ENCODE measurements around the gene VCAM1. TPM values are rescaled to one million over a fixed set of nuclear protein-coding genes. Genes with fewer than 3 reads are reported as not detected.

Gene VCAM1
- total and polyA plus RNA-seq, 9 of the 15 experiments (the other 6 are each of a cell fraction or from before 2014, with no cell fraction given): 0.04 to 0.13 TPM; not detected in 7

- TF ChIP-seq BCL6 (CRISPR knock-in tag; IDR thresholded peaks at IDR 0.05) (no peak), HEY1 (CRISPR knock-in tag; IDR thresholded peaks at IDR 0.05; ENCODE audit: borderline replicate concordance) (no peak), ZNF12 (CRISPR knock-in tag; IDR thresholded peaks at IDR 0.05) (no peak), RUNX1 (IDR thresholded peaks at IDR 0.05; ENCODE audit: low read depth) (no peak), HES1 (IDR thresholded peaks at IDR 0.05; ENCODE audit: low read depth) (no peak), ZBTB9 (CRISPR knock-in tag; IDR thresholded peaks at IDR 0.05) (peak; percentile 39; the same call in 1 of the 2 replicates), TEAD4 (IDR thresholded peaks at IDR 0.05; ENCODE audit: low read length) (0 out of 2 replicates have a peak, but pooled peaks have one; percentile 34), TEAD4 (CRISPR knock-in tag; IDR thresholded peaks at IDR 0.05; ENCODE audit: borderline replicate concordance) (no peak), ZSCAN29 (IDR thresholded peaks at IDR 0.05) (no peak), MCM5 (IDR thresholded peaks at IDR 0.05; ENCODE audit: low read depth) (no peak), ZNF586 (CRISPR knock-in tag; conservative IDR thresholded peaks at IDR 0.05) (no peak), SMAD1 (IDR thresholded peaks at IDR 0.05; ENCODE audit: low read depth, low read length, partially characterized antibody) (no peak)
- TF ChIP-seq, protein P1, sequence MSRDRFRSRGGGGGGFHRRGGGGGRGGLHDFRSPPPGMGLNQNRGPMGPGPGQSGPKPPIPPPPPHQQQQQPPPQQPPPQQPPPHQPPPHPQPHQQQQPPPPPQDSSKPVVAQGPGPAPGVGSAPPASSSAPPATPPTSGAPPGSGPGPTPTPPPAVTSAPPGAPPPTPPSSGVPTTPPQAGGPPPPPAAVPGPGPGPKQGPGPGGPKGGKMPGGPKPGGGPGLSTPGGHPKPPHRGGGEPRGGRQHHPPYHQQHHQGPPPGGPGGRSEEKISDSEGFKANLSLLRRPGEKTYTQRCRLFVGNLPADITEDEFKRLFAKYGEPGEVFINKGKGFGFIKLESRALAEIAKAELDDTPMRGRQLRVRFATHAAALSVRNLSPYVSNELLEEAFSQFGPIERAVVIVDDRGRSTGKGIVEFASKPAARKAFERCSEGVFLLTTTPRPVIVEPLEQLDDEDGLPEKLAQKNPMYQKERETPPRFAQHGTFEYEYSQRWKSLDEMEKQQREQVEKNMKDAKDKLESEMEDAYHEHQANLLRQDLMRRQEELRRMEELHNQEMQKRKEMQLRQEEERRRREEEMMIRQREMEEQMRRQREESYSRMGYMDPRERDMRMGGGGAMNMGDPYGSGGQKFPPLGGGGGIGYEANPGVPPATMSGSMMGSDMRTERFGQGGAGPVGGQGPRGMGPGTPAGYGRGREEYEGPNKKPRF (IDR thresholded peaks at IDR 0.05; ENCODE audit: low read depth, low read length): no peak
- TF ChIP-seq, protein P2, sequence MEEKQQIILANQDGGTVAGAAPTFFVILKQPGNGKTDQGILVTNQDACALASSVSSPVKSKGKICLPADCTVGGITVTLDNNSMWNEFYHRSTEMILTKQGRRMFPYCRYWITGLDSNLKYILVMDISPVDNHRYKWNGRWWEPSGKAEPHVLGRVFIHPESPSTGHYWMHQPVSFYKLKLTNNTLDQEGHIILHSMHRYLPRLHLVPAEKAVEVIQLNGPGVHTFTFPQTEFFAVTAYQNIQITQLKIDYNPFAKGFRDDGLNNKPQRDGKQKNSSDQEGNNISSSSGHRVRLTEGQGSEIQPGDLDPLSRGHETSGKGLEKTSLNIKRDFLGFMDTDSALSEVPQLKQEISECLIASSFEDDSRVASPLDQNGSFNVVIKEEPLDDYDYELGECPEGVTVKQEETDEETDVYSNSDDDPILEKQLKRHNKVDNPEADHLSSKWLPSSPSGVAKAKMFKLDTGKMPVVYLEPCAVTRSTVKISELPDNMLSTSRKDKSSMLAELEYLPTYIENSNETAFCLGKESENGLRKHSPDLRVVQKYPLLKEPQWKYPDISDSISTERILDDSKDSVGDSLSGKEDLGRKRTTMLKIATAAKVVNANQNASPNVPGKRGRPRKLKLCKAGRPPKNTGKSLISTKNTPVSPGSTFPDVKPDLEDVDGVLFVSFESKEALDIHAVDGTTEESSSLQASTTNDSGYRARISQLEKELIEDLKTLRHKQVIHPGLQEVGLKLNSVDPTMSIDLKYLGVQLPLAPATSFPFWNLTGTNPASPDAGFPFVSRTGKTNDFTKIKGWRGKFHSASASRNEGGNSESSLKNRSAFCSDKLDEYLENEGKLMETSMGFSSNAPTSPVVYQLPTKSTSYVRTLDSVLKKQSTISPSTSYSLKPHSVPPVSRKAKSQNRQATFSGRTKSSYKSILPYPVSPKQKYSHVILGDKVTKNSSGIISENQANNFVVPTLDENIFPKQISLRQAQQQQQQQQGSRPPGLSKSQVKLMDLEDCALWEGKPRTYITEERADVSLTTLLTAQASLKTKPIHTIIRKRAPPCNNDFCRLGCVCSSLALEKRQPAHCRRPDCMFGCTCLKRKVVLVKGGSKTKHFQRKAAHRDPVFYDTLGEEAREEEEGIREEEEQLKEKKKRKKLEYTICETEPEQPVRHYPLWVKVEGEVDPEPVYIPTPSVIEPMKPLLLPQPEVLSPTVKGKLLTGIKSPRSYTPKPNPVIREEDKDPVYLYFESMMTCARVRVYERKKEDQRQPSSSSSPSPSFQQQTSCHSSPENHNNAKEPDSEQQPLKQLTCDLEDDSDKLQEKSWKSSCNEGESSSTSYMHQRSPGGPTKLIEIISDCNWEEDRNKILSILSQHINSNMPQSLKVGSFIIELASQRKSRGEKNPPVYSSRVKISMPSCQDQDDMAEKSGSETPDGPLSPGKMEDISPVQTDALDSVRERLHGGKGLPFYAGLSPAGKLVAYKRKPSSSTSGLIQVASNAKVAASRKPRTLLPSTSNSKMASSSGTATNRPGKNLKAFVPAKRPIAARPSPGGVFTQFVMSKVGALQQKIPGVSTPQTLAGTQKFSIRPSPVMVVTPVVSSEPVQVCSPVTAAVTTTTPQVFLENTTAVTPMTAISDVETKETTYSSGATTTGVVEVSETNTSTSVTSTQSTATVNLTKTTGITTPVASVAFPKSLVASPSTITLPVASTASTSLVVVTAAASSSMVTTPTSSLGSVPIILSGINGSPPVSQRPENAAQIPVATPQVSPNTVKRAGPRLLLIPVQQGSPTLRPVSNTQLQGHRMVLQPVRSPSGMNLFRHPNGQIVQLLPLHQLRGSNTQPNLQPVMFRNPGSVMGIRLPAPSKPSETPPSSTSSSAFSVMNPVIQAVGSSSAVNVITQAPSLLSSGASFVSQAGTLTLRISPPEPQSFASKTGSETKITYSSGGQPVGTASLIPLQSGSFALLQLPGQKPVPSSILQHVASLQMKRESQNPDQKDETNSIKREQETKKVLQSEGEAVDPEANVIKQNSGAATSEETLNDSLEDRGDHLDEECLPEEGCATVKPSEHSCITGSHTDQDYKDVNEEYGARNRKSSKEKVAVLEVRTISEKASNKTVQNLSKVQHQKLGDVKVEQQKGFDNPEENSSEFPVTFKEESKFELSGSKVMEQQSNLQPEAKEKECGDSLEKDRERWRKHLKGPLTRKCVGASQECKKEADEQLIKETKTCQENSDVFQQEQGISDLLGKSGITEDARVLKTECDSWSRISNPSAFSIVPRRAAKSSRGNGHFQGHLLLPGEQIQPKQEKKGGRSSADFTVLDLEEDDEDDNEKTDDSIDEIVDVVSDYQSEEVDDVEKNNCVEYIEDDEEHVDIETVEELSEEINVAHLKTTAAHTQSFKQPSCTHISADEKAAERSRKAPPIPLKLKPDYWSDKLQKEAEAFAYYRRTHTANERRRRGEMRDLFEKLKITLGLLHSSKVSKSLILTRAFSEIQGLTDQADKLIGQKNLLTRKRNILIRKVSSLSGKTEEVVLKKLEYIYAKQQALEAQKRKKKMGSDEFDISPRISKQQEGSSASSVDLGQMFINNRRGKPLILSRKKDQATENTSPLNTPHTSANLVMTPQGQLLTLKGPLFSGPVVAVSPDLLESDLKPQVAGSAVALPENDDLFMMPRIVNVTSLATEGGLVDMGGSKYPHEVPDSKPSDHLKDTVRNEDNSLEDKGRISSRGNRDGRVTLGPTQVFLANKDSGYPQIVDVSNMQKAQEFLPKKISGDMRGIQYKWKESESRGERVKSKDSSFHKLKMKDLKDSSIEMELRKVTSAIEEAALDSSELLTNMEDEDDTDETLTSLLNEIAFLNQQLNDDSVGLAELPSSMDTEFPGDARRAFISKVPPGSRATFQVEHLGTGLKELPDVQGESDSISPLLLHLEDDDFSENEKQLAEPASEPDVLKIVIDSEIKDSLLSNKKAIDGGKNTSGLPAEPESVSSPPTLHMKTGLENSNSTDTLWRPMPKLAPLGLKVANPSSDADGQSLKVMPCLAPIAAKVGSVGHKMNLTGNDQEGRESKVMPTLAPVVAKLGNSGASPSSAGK (IDR thresholded peaks at IDR 0.05): peak; percentile 50; the same call in 1 of the 2 replicates
These were observed 67.3 kb downstream of the VCAM1 start (continued) for GRCh38 chr1:100786870-100787269.

Measured in K562 (cell line).